Measurements from ENCODE around the gene VTI1A.
"Not testable (repeated sequence)": the region's sequence is repeated elsewhere in the genome, so short reads cannot be mapped to it uniquely, and the experiment has no call there.

The VTI1A gene

GRCh38 chr10:112587729-112588128 lies 140.7 kb downstream of the VTI1A start:
- CTCF ChIA-PET, result no interaction called here
- Mint-ChIP-seq H3K4me3 (no peak overlapping the region), H3K27me3 (no peaks in the 10 kb centered on the region), H3K36me3 (no peaks in the 10 kb centered on the region), H3K27ac (no peak overlapping the region), H3K9me3 (peaks cover 4% of the 10 kb centered on the region), H3K4me1 (no peaks in the 10 kb centered on the region)
- DNase-seq, result no peak

- CTCF ChIA-PET, result no interaction called here
- Mint-ChIP-seq H3K27me3 (no peaks in the 10 kb centered on the region), H3K4me1 (no peaks in the 10 kb centered on the region), H3K27ac (no peak overlapping the region), H3K36me3 (no peaks in the 10 kb centered on the region), H3K4me3 (no peak overlapping the region), H3K9me3 (peaks cover 5% of the 10 kb centered on the region)
- DNase-seq, result no peak
Observed at GRCh38 chr10:112588225-112588990, 141.4 kb downstream of the VTI1A start.

GRCh38 chr10:112589081-112589480 lies 142.1 kb downstream of the VTI1A start:
- Mint-ChIP-seq H3K9me3 (peaks cover 5% of the 10 kb centered on the region), H3K4me3 (no peak overlapping the region), H3K27me3 (no peaks in the 10 kb centered on the region), H3K4me1 (no peaks in the 10 kb centered on the region), H3K36me3 (no peaks in the 10 kb centered on the region), H3K27ac (no peak overlapping the region)
- DNase-seq, result no peak
- CTCF ChIA-PET, result no interaction called here

DNA sequence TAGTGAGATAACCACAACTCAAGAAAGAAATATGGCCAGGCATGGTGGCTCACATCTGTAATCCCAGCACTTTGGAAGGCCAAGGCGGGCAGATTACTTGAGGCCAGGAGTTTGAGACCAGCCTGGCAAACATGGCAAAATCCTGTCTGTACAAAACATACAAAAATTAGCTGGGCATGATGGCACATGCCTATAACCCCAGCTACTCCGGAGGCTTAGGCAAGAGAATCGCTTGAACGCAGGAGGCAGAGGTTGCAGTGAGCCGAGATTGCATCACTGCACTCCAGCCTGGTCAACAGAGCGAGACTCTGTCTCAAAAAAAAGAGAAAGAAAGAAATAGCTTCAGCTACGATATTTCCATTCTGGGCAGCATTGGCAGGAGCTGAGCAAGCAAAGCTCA lies 143.8 kb downstream of the VTI1A start:
- H3K27me3 Mint-ChIP-seq, CTCF ChIA-PET: not testable (repeated sequence)

GRCh38 chr10:112593023-112593422 lies 146.0 kb downstream of the VTI1A start:
- H3K27ac Mint-ChIP-seq, result no peak overlapping the region
- no peak for DNase-seq
- H3K27me3 Mint-ChIP-seq, result no peaks in the 10 kb centered on the region
- peaks cover 5% of the 10 kb centered on the region for H3K9me3 Mint-ChIP-seq
- no peak overlapping the region for H3K4me3 Mint-ChIP-seq
- CTCF ChIA-PET, result no interaction called here
- no peaks in the 10 kb centered on the region for H3K4me1 Mint-ChIP-seq
- no peaks in the 10 kb centered on the region for H3K36me3 Mint-ChIP-seq

More for the DNA sequence above, 143.8 kb downstream of the VTI1A start:
- H3K36me3 Mint-ChIP-seq, H3K4me1 Mint-ChIP-seq, H3K4me3 Mint-ChIP-seq, H3K27ac Mint-ChIP-seq, DNase-seq, H3K9me3 Mint-ChIP-seq: not testable (repeated sequence)

DNA sequence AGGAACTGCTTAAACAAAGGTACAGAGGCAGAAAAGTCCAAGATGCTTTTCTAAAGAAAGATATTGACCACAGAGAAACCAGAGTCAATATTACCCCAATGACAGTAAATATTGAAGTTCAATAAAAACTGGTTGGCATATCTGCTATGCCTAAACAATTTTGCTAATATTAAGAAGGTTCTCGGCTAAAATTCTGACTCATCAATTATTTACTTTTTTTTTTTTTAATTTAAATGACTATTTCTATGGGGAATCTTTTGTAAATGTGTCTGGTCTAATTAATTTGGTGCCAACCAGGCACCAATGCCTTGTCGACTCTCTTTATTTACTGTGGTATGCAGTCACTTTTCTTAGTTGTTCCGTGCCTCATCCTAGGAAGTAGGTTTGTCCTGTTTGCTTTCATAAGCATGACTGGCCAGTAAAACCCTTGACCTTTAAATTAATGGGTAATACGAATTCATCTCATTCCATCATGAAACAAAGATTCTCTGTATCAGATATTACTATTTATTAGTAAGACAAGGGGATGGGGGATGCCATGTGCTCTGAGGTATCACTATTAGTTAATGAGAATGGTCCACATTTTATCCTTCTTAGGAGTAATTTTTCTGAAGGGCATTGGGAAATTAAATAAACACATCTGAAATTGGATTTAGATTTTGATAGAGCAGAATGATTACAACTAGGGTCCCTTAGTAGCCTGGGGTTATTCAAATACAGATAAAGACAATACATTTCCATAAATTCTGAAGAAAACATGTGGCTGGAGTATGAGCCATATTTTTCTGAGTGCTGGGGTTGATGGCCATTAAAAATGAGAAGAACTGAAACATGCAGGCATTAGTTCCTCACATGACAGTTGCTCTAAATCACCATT lies 154.4 kb downstream of the VTI1A start:
- Mint-ChIP-seq H3K36me3 (peaks cover 1% of the 10 kb centered on the region), H3K27ac (no peak overlapping the region), H3K27me3 (no peaks in the 10 kb centered on the region), H3K9me3 (no peaks in the 10 kb centered on the region), H3K4me3 (no peak overlapping the region), H3K4me1 (no peaks in the 10 kb centered on the region)
- no peak for DNase-seq
- CTCF ChIA-PET, result no interaction called here

GRCh38 chr10:112603062-112603461 lies 156.0 kb downstream of the VTI1A start:
- Mint-ChIP-seq H3K27me3 (no peaks in the 10 kb centered on the region), H3K4me1 (no peaks in the 10 kb centered on the region), H3K36me3 (peaks cover 1% of the 10 kb centered on the region), H3K4me3 (no peak overlapping the region), H3K27ac (no peak overlapping the region), H3K9me3 (no peaks in the 10 kb centered on the region)
- CTCF ChIA-PET, result no interaction called here
- no peak for DNase-seq

GRCh38 chr10:112605063-112605462 lies 158.0 kb downstream of the VTI1A start:
- no peaks in the 10 kb centered on the region for H3K9me3 Mint-ChIP-seq
- H3K36me3 Mint-ChIP-seq, result peaks cover 1% of the 10 kb centered on the region
- no peaks in the 10 kb centered on the region for H3K4me1 Mint-ChIP-seq
- DNase-seq, result no peak
- H3K27me3 Mint-ChIP-seq, result no peaks in the 10 kb centered on the region
- no peak overlapping the region for H3K4me3 Mint-ChIP-seq
- CTCF ChIA-PET, result no interaction called here
- H3K27ac Mint-ChIP-seq, result no peak overlapping the region

DNA sequence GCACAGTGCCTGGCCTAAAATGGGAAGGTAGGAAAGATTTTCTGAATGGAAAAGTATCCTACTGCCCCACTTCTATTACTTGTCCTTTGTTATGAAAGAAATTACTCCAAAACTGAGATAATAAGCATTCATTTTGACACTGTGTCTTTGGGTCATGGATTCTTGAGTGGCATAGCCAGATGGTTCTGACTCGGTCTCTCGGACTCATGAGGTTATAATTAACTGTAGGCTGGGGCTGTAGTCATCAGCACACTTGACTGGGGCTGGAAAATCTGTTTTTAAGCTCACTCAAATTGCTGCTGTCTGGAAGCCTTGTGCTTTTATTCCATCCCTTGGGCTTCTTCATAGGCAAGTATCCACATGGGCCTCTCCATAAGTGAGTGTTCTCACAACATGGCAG lies 160.5 kb downstream of the VTI1A start:
- no peak overlapping the region for H3K27ac Mint-ChIP-seq
- H3K4me3 Mint-ChIP-seq, result no peak overlapping the region
- CTCF ChIA-PET, result interaction anchor here (0.7 kb wide), 1 partner anchor 15 kb away, joined by 3 read pairs; no protein-coding TSS in a partner anchor
- no peaks in the 10 kb centered on the region for H3K4me1 Mint-ChIP-seq
- no peak for DNase-seq
- H3K27me3 Mint-ChIP-seq, result no peaks in the 10 kb centered on the region
- no peaks in the 10 kb centered on the region for H3K9me3 Mint-ChIP-seq
- H3K36me3 Mint-ChIP-seq, result peaks cover 1% of the 10 kb centered on the region

GRCh38 chr10:112613620-112614019 lies 166.6 kb downstream of the VTI1A start:
- no peak for DNase-seq
- CTCF ChIA-PET, result no interaction called here
- H3K27ac Mint-ChIP-seq, result no peak overlapping the region
- H3K27me3 Mint-ChIP-seq, result no peaks in the 10 kb centered on the region
- no peaks in the 10 kb centered on the region for H3K9me3 Mint-ChIP-seq
- no peak overlapping the region for H3K4me3 Mint-ChIP-seq
- no peaks in the 10 kb centered on the region for H3K4me1 Mint-ChIP-seq
- H3K36me3 Mint-ChIP-seq, result no peaks in the 10 kb centered on the region

- no peak for DNase-seq
- H3K27ac Mint-ChIP-seq, result no peak overlapping the region
- no peaks in the 10 kb centered on the region for H3K27me3 Mint-ChIP-seq
- no peaks in the 10 kb centered on the region for H3K9me3 Mint-ChIP-seq
- H3K36me3 Mint-ChIP-seq, result no peaks in the 10 kb centered on the region
- CTCF ChIA-PET, result no interaction called here
- no peak overlapping the region for H3K4me3 Mint-ChIP-seq
- H3K4me1 Mint-ChIP-seq, result no peaks in the 10 kb centered on the region
Observed at GRCh38 chr10:112614072-112614471, 167.1 kb downstream of the VTI1A start.

DNA sequence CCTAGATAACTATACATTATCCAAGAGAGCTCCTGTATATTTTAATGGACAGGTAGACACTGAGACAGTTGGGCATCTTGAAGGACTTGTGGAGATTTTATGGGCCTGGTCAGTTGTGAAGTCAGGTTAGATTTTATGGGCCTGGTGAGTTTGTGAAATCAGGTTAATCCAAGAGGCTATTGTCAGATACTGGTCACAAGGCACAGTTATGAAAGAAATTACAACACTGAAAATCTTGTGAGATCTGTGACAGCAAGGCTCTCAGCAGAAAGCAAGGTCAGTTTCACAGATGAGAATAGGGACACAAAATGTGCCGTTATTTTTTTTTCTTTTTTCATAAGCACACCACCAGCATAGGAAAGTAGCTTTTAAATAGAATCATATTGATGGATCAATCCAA lies 167.6 kb downstream of the VTI1A start:
- Mint-ChIP-seq H3K4me3 (no peak overlapping the region), H3K27me3 (no peaks in the 10 kb centered on the region), H3K27ac (no peak overlapping the region), H3K36me3 (no peaks in the 10 kb centered on the region), H3K4me1 (no peaks in the 10 kb centered on the region), H3K9me3 (no peaks in the 10 kb centered on the region)
- CTCF ChIA-PET, result no interaction called here
- DNase-seq, result no peak

DNA sequence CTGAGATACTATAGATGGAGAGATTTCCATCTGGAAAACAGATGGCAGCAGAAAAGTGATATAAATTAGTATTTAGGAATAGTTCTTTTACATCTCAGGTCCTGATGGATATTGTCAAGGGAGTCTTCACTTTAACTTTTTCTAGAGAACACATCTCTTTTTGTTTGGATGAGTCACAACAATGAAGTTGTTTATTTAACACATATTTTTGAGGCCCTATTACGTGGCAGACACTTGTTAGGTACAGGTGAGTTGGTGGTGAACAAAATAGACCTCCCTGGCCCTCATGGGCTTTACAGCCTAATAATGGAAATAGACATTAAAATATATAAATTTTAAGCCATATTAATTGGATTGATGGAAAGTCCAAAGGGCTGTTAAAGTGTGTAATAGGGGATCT lies 168.3 kb downstream of the VTI1A start:
- Mint-ChIP-seq H3K4me3 (no peak overlapping the region), H3K36me3 (no peaks in the 10 kb centered on the region), H3K27me3 (no peaks in the 10 kb centered on the region), H3K9me3 (no peaks in the 10 kb centered on the region), H3K27ac (no peak overlapping the region), H3K4me1 (no peaks in the 10 kb centered on the region)
- CTCF ChIA-PET, result no interaction called here
- no peak for DNase-seq

DNA sequence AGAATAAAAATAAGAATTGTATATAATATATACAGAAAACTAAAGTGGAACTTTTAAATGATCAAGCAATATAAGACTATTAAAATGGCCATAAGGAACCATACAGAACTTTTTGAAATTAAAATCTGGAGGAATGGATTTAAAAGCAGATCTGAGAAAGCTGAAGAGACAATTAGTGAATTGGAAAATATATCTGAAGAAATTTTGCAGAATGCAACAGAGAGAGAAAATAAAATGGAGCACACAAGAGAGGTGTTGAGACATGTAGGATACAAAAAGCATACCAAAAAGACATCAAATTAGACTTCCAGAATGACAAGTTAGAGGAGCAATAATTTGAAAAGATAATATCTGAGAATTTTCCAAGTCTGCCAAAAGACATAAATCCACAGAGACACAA lies 169.6 kb downstream of the VTI1A start:
- Mint-ChIP-seq H3K9me3 (no peaks in the 10 kb centered on the region), H3K4me1 (no peaks in the 10 kb centered on the region), H3K27me3 (no peaks in the 10 kb centered on the region), H3K27ac (no peak overlapping the region), H3K4me3 (no peak overlapping the region), H3K36me3 (no peaks in the 10 kb centered on the region)
- no peak for DNase-seq
- CTCF ChIA-PET, result no interaction called here

GRCh38 chr10:112618814-112619213 lies 171.8 kb downstream of the VTI1A start:
- no peak for DNase-seq
- CTCF ChIA-PET, result no interaction called here
- Mint-ChIP-seq H3K27ac (no peak overlapping the region), H3K4me1 (no peaks in the 10 kb centered on the region), H3K9me3 (no peaks in the 10 kb centered on the region), H3K36me3 (no peaks in the 10 kb centered on the region), H3K4me3 (no peak overlapping the region), H3K27me3 (no peaks in the 10 kb centered on the region)
